Fibroblast of lung (primary cell): ENCODE measurements around the gene HSPB8. TPM values are rescaled to one million over a fixed set of nuclear protein-coding genes. Genes with fewer than 3 reads are reported as not detected.

ENCODE experiments used
- DNase-seq, 2 donors: peaks; one replicate each; pipeline versions ENCODE4 v3.0.0 to v3.0.0-alpha.2; 2010; ENCODE audit warnings: low read depth in 2 of 2
- H2AFZ ChIP-seq: 2 replicates; pipeline ENCODE4 v1.5.1; 2012; ENCODE audit warnings: low read length, control low read depth, inconsistent platforms
- H3K27ac ChIP-seq: 2 replicates; pipeline ENCODE4 v1.5.1; 2011; ENCODE audit warnings: low read length, control low read depth; ENCODE audit not compliant: insufficient read depth
- H3K27me3 ChIP-seq: 2 replicates; pipeline ENCODE4 v1.5.1; 2011; ENCODE audit warnings: mild to moderate bottlenecking, low read length; ENCODE audit not compliant: control insufficient read depth, insufficient read depth
- H3K36me3 ChIP-seq: 2 replicates; pipeline ENCODE4 v1.5.1; 2011; ENCODE audit warnings: low read length; ENCODE audit not compliant: control insufficient read depth, insufficient read depth
- H3K4me1 ChIP-seq: 2 replicates; pipeline ENCODE4 v1.5.1; 2011; ENCODE audit warnings: low read length; ENCODE audit not compliant: control insufficient read depth, insufficient read depth; ENCODE audit errors: extremely low read depth
- H3K4me2 ChIP-seq: 2 replicates; pipeline ENCODE4 v1.5.1; 2011; ENCODE audit warnings: low read length, control low read depth; ENCODE audit not compliant: insufficient read depth; ENCODE audit errors: extremely low read depth
- H3K4me3 ChIP-seq, 4 experiments: fragments of 200-600 bp in 1 of 4; sonication (generic) in 1 of 4; replicated peaks in 1 of 4; 2 replicates each; pipeline ENCODE4 v1.5.1; 2011 to 2016; ENCODE audit warnings: low read length in 4 of 4, low read depth in 3 of 4, mild to moderate bottlenecking in 3 of 4, control low read depth in 2 of 4, inconsistent platforms in 1 of 4, mixed read lengths in 1 of 4; ENCODE audit not compliant: insufficient read depth in 1 of 4; ENCODE audit errors: control extremely low read depth in 1 of 4
- H3K79me2 ChIP-seq: 2 replicates; pipeline ENCODE4 v1.5.1; 2012; ENCODE audit warnings: mild to moderate bottlenecking, low read length, inconsistent platforms; ENCODE audit not compliant: control insufficient read depth, insufficient read depth
- H3K9ac ChIP-seq: 2 replicates; pipeline ENCODE4 v1.5.1; 2011; ENCODE audit warnings: mild to moderate bottlenecking, low read length, control low read depth; ENCODE audit not compliant: insufficient read depth
- H3K9me3 ChIP-seq: 2 replicates; pipeline ENCODE4 v1.5.1; 2012; ENCODE audit warnings: low read depth, low read length; ENCODE audit not compliant: control insufficient read depth, insufficient read depth
- H4K20me1 ChIP-seq: 2 replicates; pipeline ENCODE4 v1.5.1; 2011; ENCODE audit warnings: low read length; ENCODE audit not compliant: control insufficient read depth, insufficient read depth; ENCODE audit errors: extremely low read depth
- CTCF ChIP-seq, 2 donors: IDR thresholded peaks in 1 of 2; conservative IDR thresholded peaks in 1 of 2; 1 replicate in 1 of 2; 2 replicates in 1 of 2; pipeline ENCODE4 v1.5.1; 2011 to 2012; ENCODE audit warnings: low read length in 2 of 2, control low read depth in 1 of 2, inconsistent platforms in 1 of 2, low read depth in 1 of 2, mild to moderate bottlenecking in 1 of 2
- EZH2 ChIP-seq: IDR thresholded peaks from 2 replicates; pipeline ENCODE4 v1.5.1; 2012; ENCODE audit warnings: low read length, control low read depth, mild to moderate bottlenecking; ENCODE audit errors: missing control alignments
- polyA plus RNA-seq, 2 donors: library from polyadenylated mRNA; depleted of rRNA in 1 of 2; stranded (reverse) in 1 of 2; unstranded in 1 of 2; fragments of >200 nt; gene quantifications; 2 replicates each; pipeline ENCODE4 v1.2.1, GENCODE V29; 2011 to 2012; ENCODE audit warnings: missing spikeins in 1 of 2
- total RNA-seq: library from RNA; depleted of rRNA; stranded (reverse); fragments of >200 nt; gene quantifications from 2 replicates; pipeline ENCODE4 v1.2.1, GENCODE V29; 2014

Gene HSPB8
- total and polyA plus RNA-seq, 2 donors (not counting 1 experiment from before 2014, with no cell fraction given) = 23.8 to 42.4 TPM

DNA sequence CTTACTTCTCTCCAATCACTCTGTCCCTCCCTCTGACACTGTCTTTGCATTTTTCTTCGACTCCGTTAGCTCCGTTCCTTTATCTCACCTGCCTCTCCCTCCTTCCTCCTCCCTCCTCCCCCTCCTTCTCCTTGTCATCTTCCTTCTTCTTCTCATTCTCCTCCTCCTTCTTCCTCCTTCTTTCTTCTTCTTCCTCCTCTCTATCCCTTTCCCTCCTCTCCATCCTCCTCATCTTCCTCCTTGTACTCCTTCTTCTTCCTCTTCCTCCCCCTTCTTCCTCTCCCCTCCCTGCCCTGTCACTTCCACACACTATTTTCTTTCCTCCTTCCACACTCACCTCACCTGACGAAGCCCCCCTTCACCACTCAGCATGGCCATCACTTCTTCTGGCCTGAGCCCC is 53.0 kb downstream of the HSPB8 start:
- Histone ChIP-seq H3K79me2 (no peaks in the 10 kb centered on the region), H3K4me2 (no peak overlapping the region)
- no peak for TF ChIP-seq EZH2

DNA sequence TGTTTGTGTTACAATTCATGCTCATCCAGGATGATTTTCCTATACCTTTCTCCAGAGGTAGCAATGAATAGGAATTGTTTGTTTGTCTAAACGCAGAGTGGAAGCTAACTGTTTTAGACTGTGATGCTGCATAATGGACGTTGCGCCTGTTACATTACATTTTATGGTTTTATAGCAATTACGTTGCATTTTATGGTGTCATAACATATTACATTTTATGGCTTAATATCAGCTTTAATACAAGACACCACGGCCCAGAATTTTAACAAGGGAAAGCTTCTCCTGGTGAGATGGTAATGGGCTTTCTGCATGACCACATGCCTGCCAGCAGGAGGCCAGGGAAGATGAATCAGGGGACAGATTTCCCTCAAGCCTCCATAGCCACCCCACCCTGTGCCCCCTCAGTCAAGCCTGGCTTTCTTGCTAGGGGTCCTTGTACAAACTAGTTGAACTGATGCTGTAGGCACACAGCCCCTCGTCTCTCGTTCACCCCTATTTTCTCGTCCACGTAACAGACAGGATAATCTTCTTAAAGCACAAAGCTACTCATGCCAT is 56.5 kb downstream of the HSPB8 start:
- no peak overlapping the region for H3K4me3 ChIP-seq
- H3K79me2 ChIP-seq = no peaks in the 10 kb centered on the region
- TF ChIP-seq CTCF (conservative IDR thresholded peaks at IDR 0.05 in 1 of 2, IDR thresholded peaks at IDR 0.05 in 1 of 2; ENCODE audit: low read depth in 1 of 2, low read length in 2 of 2) (no peak), EZH2 (no peak)
- H3K4me1 ChIP-seq = no peaks in the 10 kb centered on the region
- H3K9ac ChIP-seq = no peak overlapping the region
- H3K9me3 ChIP-seq = no peaks in the 10 kb centered on the region
- no peaks in the 10 kb centered on the region for H4K20me1 ChIP-seq
- H3K36me3 ChIP-seq = no peaks in the 10 kb centered on the region
- no peak overlapping the region for H3K27ac ChIP-seq
- no peak overlapping the region for H3K4me2 ChIP-seq
- H3K27me3 ChIP-seq = no peaks in the 10 kb centered on the region
- no peak overlapping the region for H2AFZ ChIP-seq
- no peak for DNase-seq

More for the DNA sequence above, 53.0 kb downstream of the HSPB8 start:
- H2AFZ ChIP-seq = no peak overlapping the region
- H3K9ac ChIP-seq = no peak overlapping the region
- H4K20me1 ChIP-seq = no peaks in the 10 kb centered on the region
- no peaks in the 10 kb centered on the region for H3K4me1 ChIP-seq
- no peaks in the 10 kb centered on the region for H3K27me3 ChIP-seq
- no peaks in the 10 kb centered on the region for H3K9me3 ChIP-seq
- H3K36me3 ChIP-seq = no peaks in the 10 kb centered on the region
- H3K4me3 ChIP-seq = no peak overlapping the region
- no peak overlapping the region for H3K27ac ChIP-seq
- no peak for DNase-seq

DNA sequence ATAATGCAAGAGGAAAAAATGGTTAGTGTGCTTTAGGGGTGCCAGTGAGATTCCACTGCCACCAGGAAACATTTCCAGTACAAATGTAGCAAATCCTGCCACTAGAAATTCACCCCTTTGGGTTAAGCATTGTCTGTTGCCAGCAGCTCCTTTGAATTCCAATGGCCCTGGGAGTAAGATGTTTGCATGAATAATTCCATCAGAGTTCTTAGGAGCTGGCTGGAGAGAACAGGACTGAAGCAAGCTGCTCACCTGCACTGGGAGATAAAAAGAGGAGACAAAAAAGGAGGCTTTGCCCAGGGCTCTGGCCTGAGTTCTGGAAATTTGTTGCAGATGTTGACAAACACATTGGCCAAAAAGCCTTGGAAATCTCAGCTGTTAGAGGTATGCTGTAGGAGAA is 57.6 kb downstream of the HSPB8 start:
- Histone ChIP-seq H3K79me2 (no peaks in the 10 kb centered on the region), H2AFZ (no peak overlapping the region), H3K4me1 (no peaks in the 10 kb centered on the region), H3K27me3 (no peaks in the 10 kb centered on the region), H3K9ac (no peak overlapping the region), H3K4me3 (no peak overlapping the region), H3K36me3 (no peaks in the 10 kb centered on the region), H4K20me1 (no peaks in the 10 kb centered on the region), H3K27ac (no peak overlapping the region), H3K9me3 (no peaks in the 10 kb centered on the region), H3K4me2 (no peak overlapping the region)
- TF ChIP-seq EZH2 (no peak), CTCF (conservative IDR thresholded peaks at IDR 0.05 in 1 of 2, IDR thresholded peaks at IDR 0.05 in 1 of 2; ENCODE audit: low read depth in 1 of 2, low read length in 2 of 2) (no peak)
- DNase-seq = no peak
